OCI-LY3 (cell line): ENCODE measurements around the gene PTPRN2.

Experiments
- H2AFZ ChIP-seq: fragments of 200-600, 300-600 bp; shearing (Covaris generic); 2 replicates; pipeline ENCODE4 v1.6.0; 2014; ENCODE audit warnings: antibody characterized with exemption, low read depth, low read length
- H3K27ac ChIP-seq: fragments of 200-600, 300-600 bp; sonication (generic); 2 replicates; pipeline ENCODE4 v1.5.1; 2014; ENCODE audit warnings: mild to moderate bottlenecking, low read length, moderate library complexity, mixed read lengths
- H3K27me3 ChIP-seq: fragments of 200-600, 300-600 bp; sonication (generic); 2 replicates; pipeline ENCODE4 v1.6.1; 2014; ENCODE audit warnings: low read depth, low read length, mixed read lengths
- H3K36me3 ChIP-seq: fragments of 200-600, 300-600 bp; sonication (generic); replicated peaks from 2 replicates; pipeline ENCODE3; 2014; ENCODE audit warnings: low read depth, low read length, mixed read lengths
- H3K4me1 ChIP-seq: fragments of 300-600, 200-600 bp; sonication (generic); 2 replicates; pipeline ENCODE4 v1.6.1; 2014; ENCODE audit warnings: low read length, mixed read lengths
- H3K4me2 ChIP-seq: fragments of 200-600, 300-600 bp; sonication (generic); 2 replicates; pipeline ENCODE4 v1.6.1; 2014; ENCODE audit warnings: low read length, mixed read lengths
- H3K4me3 ChIP-seq: fragments of 300-600, 200-600 bp; sonication (generic); 2 replicates; pipeline ENCODE4 v1.5.1; 2014; ENCODE audit warnings: antibody characterized with exemption, mild to moderate bottlenecking, low read length, moderate library complexity
- H3K79me2 ChIP-seq: fragments of 300-600, 200-600 bp; shearing (Covaris generic); 2 replicates; pipeline ENCODE4 v1.6.1; 2014; ENCODE audit warnings: mild to moderate bottlenecking, low read length, mixed read lengths
- H3K9ac ChIP-seq: fragments of 300-600, 200-600 bp; shearing (Covaris generic); 2 replicates; pipeline ENCODE4 v1.6.0; 2014; ENCODE audit warnings: mild to moderate bottlenecking, low read length, moderate library complexity
- H3K9me3 ChIP-seq: fragments of 200-600, 300-600 bp; shearing (Covaris generic); 2 replicates; pipeline ENCODE4 v1.6.1; 2014; ENCODE audit warnings: low read length, mixed read lengths; ENCODE audit not compliant: insufficient read depth
- H4K20me1 ChIP-seq: fragments of 200-600, 300-600 bp; sonication (generic); 2 replicates; pipeline ENCODE4 v1.6.1; 2016; ENCODE audit warnings: low read length, mixed read lengths; ENCODE audit not compliant: insufficient read depth
- CTCF ChIP-seq: fragments of 200-600, 300-600 bp; sonication (generic); IDR thresholded peaks from 2 replicates; pipeline ENCODE4 v1.5.1; 2014; ENCODE audit warnings: antibody characterized with exemption, low read length, low read depth
- EZH2phosphoT487 ChIP-seq: fragments of 200-600 bp; shearing (Covaris generic); IDR thresholded peaks from 2 replicates; pipeline ENCODE4 v1.6.1; 2018; ENCODE audit warnings: antibody characterized with exemption, mixed run types, low read depth

PTPRN2 gene

GRCh38 chr7:157561816-157562410 is 1025.7 kb downstream of the PTPRN2 start:
- Histone ChIP-seq H3K27me3 (no peaks in the 10 kb centered on the region), H3K9ac (no peak overlapping the region), H2AFZ (no peak overlapping the region), H3K4me2 (no peak overlapping the region), H3K9me3 (no peaks in the 10 kb centered on the region), H3K79me2 (no peaks in the 10 kb centered on the region), H3K36me3 (no peaks in the 10 kb centered on the region), H3K27ac (no peak overlapping the region), H4K20me1 (no peaks in the 10 kb centered on the region), H3K4me1 (no peaks in the 10 kb centered on the region), H3K4me3 (no peak overlapping the region)
- no peak for TF ChIP-seq CTCF
- TF ChIP-seq EZH2phosphoT487 = no peak

- H2AFZ ChIP-seq = no peak overlapping the region
- no peaks in the 10 kb centered on the region for H3K36me3 ChIP-seq
- no peaks in the 10 kb centered on the region for H3K27me3 ChIP-seq
- no peaks in the 10 kb centered on the region for H3K9me3 ChIP-seq
- H3K9ac ChIP-seq = no peak overlapping the region
- H4K20me1 ChIP-seq = no peaks in the 10 kb centered on the region
- no peak for TF ChIP-seq EZH2phosphoT487
- no peak for TF ChIP-seq CTCF
- H3K27ac ChIP-seq = no peak overlapping the region
- H3K4me2 ChIP-seq = no peak overlapping the region
- no peaks in the 10 kb centered on the region for H3K79me2 ChIP-seq
- no peaks in the 10 kb centered on the region for H3K4me1 ChIP-seq
- no peak overlapping the region for H3K4me3 ChIP-seq
Measured at GRCh38 chr7:157561523-157561785, 1026.2 kb downstream of the PTPRN2 start.

- no peaks in the 10 kb centered on the region for H3K36me3 ChIP-seq
- no peak overlapping the region for H2AFZ ChIP-seq
- H3K4me3 ChIP-seq = no peak overlapping the region
- no peak overlapping the region for H3K4me2 ChIP-seq
- no peak overlapping the region for H3K27ac ChIP-seq
- H3K27me3 ChIP-seq = no peaks in the 10 kb centered on the region
- no peaks in the 10 kb centered on the region for H3K4me1 ChIP-seq
- no peaks in the 10 kb centered on the region for H4K20me1 ChIP-seq
- TF ChIP-seq EZH2phosphoT487 = no peak
- no peak for TF ChIP-seq CTCF
- H3K79me2 ChIP-seq = no peaks in the 10 kb centered on the region
- no peak overlapping the region for H3K9ac ChIP-seq
- H3K9me3 ChIP-seq = no peaks in the 10 kb centered on the region
Measured at GRCh38 chr7:157560710-157561522, 1026.7 kb downstream of the PTPRN2 start.

- Histone ChIP-seq H3K79me2 (no peaks in the 10 kb centered on the region), H4K20me1 (no peaks in the 10 kb centered on the region), H3K4me3 (no peak overlapping the region), H3K4me1 (no peaks in the 10 kb centered on the region), H3K4me2 (no peak overlapping the region), H3K27ac (no peak overlapping the region), H3K9ac (no peak overlapping the region), H3K9me3 (no peaks in the 10 kb centered on the region), H3K27me3 (no peaks in the 10 kb centered on the region), H2AFZ (no peak overlapping the region), H3K36me3 (no peaks in the 10 kb centered on the region)
- TF ChIP-seq CTCF (no peak), EZH2phosphoT487 (no peak)
Measured at GRCh38 chr7:157560258-157560654, 1027.4 kb downstream of the PTPRN2 start.
